ENCODE results near the gene HGS.

Gene HGS

GRCh38 chr17:81682565-81683207 lies 1.1 kb upstream of the HGS start:
- POLR2A ChIA-PET (ENCODE audit: low non-redundant PET): interaction anchor here (1.2 kb wide), 1 partner anchor 16 kb away, joined by 5 read pairs; the partner anchor contains the start of gene CCDC137
- H3K27ac ChIP-seq: peak overlapping the region; percentile 91
- no peak for DNase-seq (ENCODE audit: low spot score)
- TF ChIP-seq CTCF (conservative IDR thresholded peaks at IDR 0.05; ENCODE audit: low read depth): no peak
- CTCF ChIA-PET: interaction anchor here (1.3 kb wide), 1 partner anchor 19 kb away, joined by 6 read pairs; no protein-coding TSS in a partner anchor

- ChIA-PET CTCF (interaction anchor here (0.6 to 1.3 kb wide), 2 partner anchors 19 to 150 kb away, joined by 3 to 6 read pairs; partner anchors contain the start of gene MCRIP1), POLR2A (ENCODE audit: low non-redundant PET) (interaction anchor here (1.2 kb wide), 1 partner anchor 16 kb away, joined by 5 read pairs; the partner anchor contains the start of gene CCDC137)
- no peak for TF ChIP-seq CTCF (conservative IDR thresholded peaks at IDR 0.05; ENCODE audit: low read depth)
- H3K27ac ChIP-seq: peak overlapping the region; percentile 91
- peak; percentile 23 for DNase-seq (ENCODE audit: low spot score)
Measured at GRCh38 chr17:81683208-81683583, 615 bp upstream of the HGS start.

- ChIA-PET POLR2A (ENCODE audit: low non-redundant PET) (interaction anchor here (1.0 to 1.3 kb wide), 2 partner anchors 11 to 19 kb away, joined by 3 to 6 read pairs; partner anchors contain the start of gene MRPL12), CTCF (interaction anchor here (0.9 kb wide), 1 partner anchor 17 kb away, joined by 3 read pairs; no protein-coding TSS in a partner anchor)
- H3K27ac ChIP-seq: peak overlapping the region; percentile 91
- no peak for DNase-seq (ENCODE audit: low spot score)
- TF ChIP-seq CTCF (conservative IDR thresholded peaks at IDR 0.05; ENCODE audit: low read depth): no peak
Measured at GRCh38 chr17:81684442-81684911, 666 bp downstream of the HGS start.

- peak overlapping the region; percentile 91 for H3K27ac ChIP-seq
- ChIA-PET CTCF (interaction anchor here (0.9 kb wide), 1 partner anchor 17 kb away, joined by 3 read pairs; no protein-coding TSS in a partner anchor), POLR2A (ENCODE audit: low non-redundant PET) (interaction anchor here (1.0 to 1.3 kb wide), 2 partner anchors 11 to 18 kb away, joined by 3 to 6 read pairs; partner anchors contain the start of gene MRPL12)
- no peak for TF ChIP-seq CTCF (conservative IDR thresholded peaks at IDR 0.05; ENCODE audit: low read depth)
- peak; percentile 86 for DNase-seq (ENCODE audit: low spot score)
Measured at GRCh38 chr17:81685108-81685507, 1.3 kb downstream of the HGS start.

- ChIA-PET CTCF (no interaction called here), POLR2A (ENCODE audit: low non-redundant PET) (no interaction called here)
Measured at GRCh38 chr17:81686614-81687013, 2.8 kb downstream of the HGS start.

More at GRCh38 chr17:81686614-81687013, 2.8 kb downstream of the HGS start:
- no peak for TF ChIP-seq CTCF (conservative IDR thresholded peaks at IDR 0.05; ENCODE audit: low read depth)
- peak overlapping the region; percentile 91 for H3K27ac ChIP-seq
- no peak for DNase-seq (ENCODE audit: low spot score)
